H9 (cell line): Measurements from ENCODE around the gene DACT3. TPM values are rescaled to one million over a fixed set of nuclear protein-coding genes. Genes with fewer than 3 reads are reported as not detected.

Source experiments
- DNase-seq: peaks from one replicate; pipeline ENCODE4 v3.0.0-alpha.2; 2017
- H2AFZ ChIP-seq: one replicate; pipeline ENCODE4 v1.6.1; 2013; ENCODE audit warnings: mild to moderate bottlenecking, low read length, control low read depth, moderate library complexity
- H2AK5ac ChIP-seq: 2 replicates; pipeline ENCODE4 v1.6.1; 2013; ENCODE audit warnings: low read length, control low read depth, mixed read lengths; ENCODE audit not compliant: insufficient read length
- H2BK120ac ChIP-seq: one replicate; pipeline ENCODE4 v1.6.1; 2013; ENCODE audit warnings: low read depth, mild to moderate bottlenecking, low read length, control low read depth, inconsistent platforms; ENCODE audit not compliant: poor library complexity, severe bottlenecking
- H2BK12ac ChIP-seq: 2 replicates; pipeline ENCODE4 v1.6.1; 2013; ENCODE audit warnings: low read length, control low read depth, mixed read lengths, low read depth; ENCODE audit not compliant: insufficient read length
- H2BK15ac ChIP-seq: 2 replicates; pipeline ENCODE4 v1.6.1; 2013; ENCODE audit warnings: low read depth, low read length, control low read depth
- H2BK20ac ChIP-seq: one replicate; pipeline ENCODE4 v1.6.1; 2013; ENCODE audit warnings: low read depth, mild to moderate bottlenecking, low read length, control low read depth, inconsistent platforms; ENCODE audit not compliant: poor library complexity, severe bottlenecking
- H2BK5ac ChIP-seq: 2 replicates; pipeline ENCODE4 v1.6.1; 2013; ENCODE audit warnings: low read length, control low read depth, mixed read lengths; ENCODE audit not compliant: insufficient read length
- H3K14ac ChIP-seq: 2 replicates; pipeline ENCODE4 v1.6.1; 2013; ENCODE audit warnings: low read length, control low read depth; ENCODE audit not compliant: insufficient read depth
- H3K18ac ChIP-seq: 2 replicates; pipeline ENCODE4 v1.6.1; 2013; ENCODE audit warnings: low read depth, mild to moderate bottlenecking, mixed read lengths, low read length, control low read depth; ENCODE audit not compliant: insufficient read length
- H3K23ac ChIP-seq: 2 replicates; pipeline ENCODE4 v1.6.1; 2013; ENCODE audit warnings: low read length, control low read depth, mixed read lengths, low read depth; ENCODE audit not compliant: insufficient read length
- H3K23me2 ChIP-seq: 2 replicates; pipeline ENCODE4 v1.6.1; 2013; ENCODE audit warnings: low read depth, mild to moderate bottlenecking, mixed read lengths, low read length, control low read depth; ENCODE audit not compliant: insufficient read length, poor library complexity, severe bottlenecking
- H3K27ac ChIP-seq: 2 replicates; pipeline ENCODE4 v1.5.1; 2013; ENCODE audit warnings: low read length, control low read depth, mixed read lengths, low read depth; ENCODE audit not compliant: insufficient read length
- H3K27me3 ChIP-seq: 2 replicates; pipeline ENCODE4 v1.6.1; 2013; ENCODE audit warnings: low read length, control low read depth, inconsistent platforms; ENCODE audit not compliant: insufficient read depth
- H3K4ac ChIP-seq: 2 replicates; pipeline ENCODE4 v1.6.1; 2013; ENCODE audit warnings: low read depth, mild to moderate bottlenecking, control low read depth, inconsistent platforms, low read length, moderate library complexity
- H3K4me1 ChIP-seq: 2 replicates; pipeline ENCODE4 v1.6.1; 2013; ENCODE audit warnings: low read length, control low read depth, inconsistent platforms; ENCODE audit not compliant: insufficient read depth
- H3K4me2 ChIP-seq: 2 replicates; pipeline ENCODE4 v1.6.1; 2013; ENCODE audit warnings: low read length, control low read depth, mixed read lengths; ENCODE audit not compliant: insufficient read length, insufficient read depth
- H3K56ac ChIP-seq: 2 replicates; pipeline ENCODE4 v1.6.1; 2013; ENCODE audit warnings: low read depth, mild to moderate bottlenecking, mixed read lengths, low read length, control low read depth; ENCODE audit not compliant: insufficient read length
- H3K79me1 ChIP-seq: 2 replicates; pipeline ENCODE4 v1.6.1; 2013; ENCODE audit warnings: low read depth, mild to moderate bottlenecking, moderate library complexity, low read length, control low read depth, inconsistent platforms; ENCODE audit not compliant: insufficient read depth, poor library complexity, severe bottlenecking
- H3K79me2 ChIP-seq: 2 replicates; pipeline ENCODE4 v1.6.1; 2013; ENCODE audit warnings: low read length, control low read depth, inconsistent platforms; ENCODE audit not compliant: insufficient read depth
- H3K9ac ChIP-seq: 2 replicates; pipeline ENCODE4 v1.6.1; 2013; ENCODE audit warnings: low read length, control low read depth, mixed read lengths; ENCODE audit not compliant: insufficient read length; ENCODE audit errors: extremely low read depth
- H3K9me3 ChIP-seq: one replicate; pipeline ENCODE4 v1.6.1; 2013; ENCODE audit warnings: low read depth, low read length, inconsistent platforms; ENCODE audit not compliant: control insufficient read depth
- H3T11ph ChIP-seq: one replicate; pipeline ENCODE4 v1.6.1; 2013; ENCODE audit warnings: mild to moderate bottlenecking, low read length, control low read depth, inconsistent platforms
- H4K20me1 ChIP-seq: one replicate; pipeline ENCODE4 v1.6.1; 2013; ENCODE audit not compliant: control insufficient read depth, insufficient read length, insufficient read depth
- H4K5ac ChIP-seq: 2 replicates; pipeline ENCODE4 v1.6.1; 2013; ENCODE audit warnings: low read depth, mild to moderate bottlenecking, mixed read lengths, low read length, control low read depth; ENCODE audit not compliant: insufficient read length
- H4K8ac ChIP-seq: replicated peaks from 2 replicates; pipeline ENCODE4 v1.6.1; 2013; ENCODE audit warnings: low read length, control low read depth, mixed read lengths, low read depth; ENCODE audit not compliant: insufficient read length
- H4K91ac ChIP-seq: 2 replicates; pipeline ENCODE4 v1.6.1; 2013; ENCODE audit warnings: low read depth, mild to moderate bottlenecking, moderate library complexity, mixed read lengths, low read length, control low read depth; ENCODE audit not compliant: insufficient read length
- H3K27ac Mint-ChIP-seq, 3 experiments: 2 replicates in 2 of 3; 3 replicates in 1 of 3; pipeline ENCODE4 v1.8.0; 2020 to 2021; ENCODE audit warnings: mixed read lengths in 3 of 3, mild to moderate bottlenecking in 1 of 3, moderate library complexity in 1 of 3
- H3K27me3 Mint-ChIP-seq: 2 replicates; pipeline ENCODE4 v1.8.0; 2021; ENCODE audit warnings: low read depth, mild to moderate bottlenecking, moderate library complexity, mixed read lengths
- H3K36me3 Mint-ChIP-seq, 3 experiments: 2 replicates in 2 of 3; 3 replicates in 1 of 3; pipeline ENCODE4 v1.8.0; 2020 to 2021; ENCODE audit warnings: low read depth in 3 of 3, mixed read lengths in 3 of 3; ENCODE audit not compliant: insufficient read depth in 1 of 3
- H3K4me1 Mint-ChIP-seq, 2 experiments: 2 replicates each; pipeline ENCODE4 v1.8.0; 2020; ENCODE audit warnings: mixed read lengths in 2 of 2
- H3K4me3 Mint-ChIP-seq, 2 experiments: 2 replicates in 1 of 2; 3 replicates in 1 of 2; pipeline ENCODE4 v1.8.0; 2020 to 2021; ENCODE audit warnings: mild to moderate bottlenecking in 2 of 2, mixed read lengths in 2 of 2, moderate library complexity in 1 of 2
- H3K9me3 Mint-ChIP-seq, 2 experiments: 2 replicates in 1 of 2; 3 replicates in 1 of 2; pipeline ENCODE4 v1.8.0; 2020; ENCODE audit warnings: mild to moderate bottlenecking in 2 of 2, mixed read lengths in 2 of 2, moderate library complexity in 1 of 2
- CTCF ChIP-seq: fragments of 200-600 bp; sonication (generic); conservative IDR thresholded peaks from 3 replicates; pipeline ENCODE4 v1.8.0; 2021; ENCODE audit warnings: antibody characterized with exemption, mild to moderate bottlenecking
- WGBS: extraction: QIAGEN DNeasy Blood & Tissue Kit; methylation state at CpG from one replicate; pipeline ENCODE4 v1.1.7; 2013; ENCODE audit warnings: missing lambda C conversion rate, low lambda C conversion rate, mixed read lengths; ENCODE audit not compliant: insufficient read length; ENCODE audit errors: extremely low coverage; 5-methylcytosine and 5-hydroxymethylcytosine counted together
- total RNA-seq: library from RNA; stranded (reverse); gene quantifications from 2 replicates; pipeline ENCODE4 v1.2.1, GENCODE V29; 2021

DACT3 gene
- total RNA-seq, 1 experiment from 2014 or later: 0.87 TPM

GRCh38 chr19:46604781-46605355 is 56.1 kb downstream of the DACT3 start:
- Histone ChIP-seq H3K27ac (no peak overlapping the region), H4K20me1 (no peaks in the 10 kb centered on the region), H2BK15ac (no peak overlapping the region), H3T11ph (no peak overlapping the region), H3K4me2 (no peak overlapping the region), H4K8ac (no peak overlapping the region), H3K4ac (no peak overlapping the region), H2BK20ac (no peak overlapping the region), H3K4me1 (no peaks in the 10 kb centered on the region), H3K79me2 (peaks cover 5% of the 10 kb centered on the region; the same call in 1 of the 2 replicates), H3K18ac (no peak overlapping the region), H3K27me3 (no peaks in the 10 kb centered on the region), H2BK120ac (no peak overlapping the region), H2AK5ac (no peak overlapping the region), H2BK12ac (no peak overlapping the region), H3K23me2 (peaks cover 12% of the 10 kb centered on the region), H3K56ac (no peak overlapping the region), H4K5ac (no peak overlapping the region), H4K91ac (no peak overlapping the region), H2BK5ac (no peak overlapping the region), H3K9me3 (no peaks in the 10 kb centered on the region), H3K79me1 (peaks cover 7% of the 10 kb centered on the region), H3K9ac (no peak overlapping the region), H3K23ac (no peak overlapping the region), H2AFZ (no peak overlapping the region), H3K14ac (no peak overlapping the region)
- H3K9me3 Mint-ChIP-seq: no peaks in the 10 kb centered on the region; a peak in 1 of 5 replicates
- TF ChIP-seq CTCF: no peak
- no CpG with 5 or more reads among the region's 13 CpGs for WGBS
- no peak overlapping the region; a peak in 1 of 5 replicates for H3K4me3 Mint-ChIP-seq
- H3K36me3 Mint-ChIP-seq: peaks cover 26 to 47% (median 44%) of the 10 kb centered on the region in 3 experiments; a peak in 6 of 7 replicates
- no peaks in the 10 kb centered on the region for H3K27me3 Mint-ChIP-seq
- peak overlapping the region in 1 of 3 experiments; percentile 40; a peak in 2 of 7 replicates for H3K27ac Mint-ChIP-seq
- H3K4me1 Mint-ChIP-seq: peaks cover 19 to 31% of the 10 kb centered on the region in 2 experiments
- DNase-seq: no peak
